ENCODE measurements around the gene ARID1B. TPM values are rescaled to one million over a fixed set of nuclear protein-coding genes. Genes with fewer than 3 reads are reported as not detected.
"Not testable (repeated sequence)": the region's sequence is repeated elsewhere in the genome, so short reads cannot be mapped to it uniquely, and the experiment has no call there.

ARID1B gene
- total and polyA plus RNA-seq, 2 of the 4 experiments (the other 2 are of a cell fraction), result 14.5 to 20.1 TPM

DNA sequence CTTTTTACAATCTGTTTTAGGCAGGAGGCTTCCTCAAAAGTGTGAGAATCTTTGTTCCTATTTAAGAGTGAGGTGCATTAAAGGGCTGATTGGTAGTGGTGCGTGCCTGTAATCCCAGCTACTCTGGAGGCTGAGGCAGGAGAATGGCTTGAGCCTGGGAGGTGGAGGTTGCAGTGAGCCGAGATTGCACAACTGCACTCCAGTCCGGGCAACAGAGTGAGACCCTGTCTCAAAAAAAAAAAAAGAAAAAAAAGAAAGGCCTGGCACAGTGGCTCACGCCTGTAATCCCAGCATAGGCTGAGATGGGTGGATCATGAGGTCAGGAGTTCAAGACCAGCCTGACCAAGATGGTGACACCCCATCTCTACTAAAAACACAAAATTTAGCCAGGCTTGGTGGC, 205.7 kb downstream of the ARID1B start:
- CTCF ChIA-PET; dilution Hi-C loops (cut with HindIII; ENCODE audit: low sequenced_read_pairs, unreplicated experiment): not testable (repeated sequence)

More for the DNA sequence above, 205.7 kb downstream of the ARID1B start:
- H4K20me1 ChIP-seq (ENCODE audit: insufficient read depth, low read length), result peaks cover 36% of the 10 kb centered on the region; the same call in 1 of the 2 replicates
- H2BK5ac ChIP-seq (ENCODE audit: low read depth, low read length, poor library complexity, severe bottlenecking); H4K8ac ChIP-seq (ENCODE audit: low read depth in 2 of 2, low read length in 2 of 2); H3K36me3 ChIP-seq (ENCODE audit: control insufficient read depth, insufficient read depth, low read length); H3K9ac ChIP-seq (ENCODE audit: low read depth, low read length); H3K9me3 ChIP-seq (ENCODE audit: control insufficient read depth, insufficient read depth, low read length); H3K4ac ChIP-seq (ENCODE audit: low read depth, low read length); H3K14ac ChIP-seq (replicated peaks; ENCODE audit: low read depth, low read length); H2AK5ac ChIP-seq (ENCODE audit: low read depth, low read length); DNase-seq; H2AFZ ChIP-seq (replicated peaks; ENCODE audit: low read length, poor library complexity); H4K5ac ChIP-seq (ENCODE audit: low read depth, low read length); H3K4me3 ChIP-seq (ENCODE audit: insufficient read depth, low read depth, low read length); H2BK120ac ChIP-seq (ENCODE audit: low read depth, low read length); H3K56ac ChIP-seq (ENCODE audit: extremely low read depth, insufficient read depth, low read length); POLR2A ChIA-PET (ENCODE audit: unreplicated experiment); H2BK15ac ChIP-seq (ENCODE audit: low read depth, low read length); H3K18ac ChIP-seq (ENCODE audit: low read depth, low read length); H3K4me2 ChIP-seq (ENCODE audit: low read depth, low read length); H3K4me1 ChIP-seq (ENCODE audit: control insufficient read depth, insufficient read depth, low read length); H3K27me3 ChIP-seq (ENCODE audit: control insufficient read depth, insufficient read depth, low read length); H3K27ac ChIP-seq (ENCODE audit: insufficient read depth, low read length); BruUV-seq (replicated peaks); in situ Hi-C loops (cut with MboI; ENCODE audit: low sequenced_read_pairs); H2BK20ac ChIP-seq (ENCODE audit: low read depth, low read length); H4K91ac ChIP-seq (ENCODE audit: insufficient read depth, low read depth, low read length); H3K23ac ChIP-seq (ENCODE audit: low read depth, low read length); intact Hi-C loops (cut with micrococcal nuclease); H2AK9ac ChIP-seq (replicated peaks; ENCODE audit: low read depth, low read length, poor library complexity); ATAC-seq (ENCODE audit: low read depth): not testable (repeated sequence)
- WGBS, 2 experiments (ENCODE audit: extremely low coverage in 2 of 2, insufficient read length in 1 of 2), result no CpG with 5 or more reads among the region's 4 CpGs
- H3K79me1 ChIP-seq (ENCODE audit: low read depth in 1 of 2, low read length in 2 of 2), result peaks cover 32 to 60% of the 10 kb centered on the region in 2 experiments
- peaks cover 17% of the 10 kb centered on the region; the same call in 1 of the 2 replicates for H3K9me1 ChIP-seq (ENCODE audit: insufficient read depth, low read length)

Measured in IMR-90 (cell line).